Measurements from ENCODE around the gene ADO. TPM values are rescaled to one million over a fixed set of nuclear protein-coding genes. Genes with fewer than 3 reads are reported as not detected.

ADO gene
- total and polyA plus RNA-seq, 10 of the 15 experiments (the other 5 are each of a cell fraction or from before 2014, with no cell fraction given) = 4.3 to 44.6 (median 18.7) TPM

GRCh38 chr10:62779487-62780248 lies 24.9 kb upstream of the ADO start (continued):
- peak; percentile 51 for TF ChIP-seq CUX1 (IDR thresholded peaks at IDR 0.05; ENCODE audit: insufficient replicate concordance, low read depth, low read length)
- TF ChIP-seq PAX8 (IDR thresholded peaks at IDR 0.05) = no peak
- no peak for TF ChIP-seq SIX5 (IDR thresholded peaks at IDR 0.05; ENCODE audit: low read depth, low read length, severe bottlenecking)
- peak; percentile 35; the same call in 1 of the 2 replicates for TF ChIP-seq CHD2 (IDR thresholded peaks at IDR 0.05; ENCODE audit: borderline replicate concordance, low read depth, low read length)
- peak; percentile 41; the same call in 1 of the 2 replicates for TF ChIP-seq BMI1 (IDR thresholded peaks at IDR 0.05; ENCODE audit: borderline replicate concordance)
- TF ChIP-seq SKIL (IDR thresholded peaks at IDR 0.05; ENCODE audit: low read depth, poor library complexity, severe bottlenecking) = peak; percentile 94
- TF ChIP-seq NFIC (IDR thresholded peaks at IDR 0.05; ENCODE audit: low read depth, low read length) = peak; percentile 95
- TF ChIP-seq MEF2B (IDR thresholded peaks at IDR 0.05; ENCODE audit: partially characterized antibody, poor library complexity, severe bottlenecking) = peak; percentile 91
- 0 out of 2 replicates have a peak, but pooled peaks have one; percentile 58 for TF ChIP-seq STAT3 (IDR thresholded peaks at IDR 0.05; ENCODE audit: low read depth, low read length)
- TF ChIP-seq POLR2A (IDR thresholded peaks at IDR 0.05; ENCODE audit: low read depth, low read length) = no peak
- TF ChIP-seq RAD51 (IDR thresholded peaks at IDR 0.05) = peak; percentile 35; the same call in 1 of the 2 replicates
- TF ChIP-seq RCOR1 (conservative IDR thresholded peaks at IDR 0.05; ENCODE audit: low read depth, low read length) = peak; percentile 87; the same call in 1 of the 2 replicates
- TF ChIP-seq TCF12 (IDR thresholded peaks at IDR 0.05; ENCODE audit: low read depth, low read length) = no peak
- peak in 1 of 2 experiments; percentile 28; a peak in 1 of 4 replicates for TF ChIP-seq CEBPB (IDR thresholded peaks at IDR 0.05; ENCODE audit: borderline replicate concordance in 1 of 2, low read depth in 2 of 2, low read length in 2 of 2)
- no peak for TF ChIP-seq IRF5 (IDR thresholded peaks at IDR 0.05; ENCODE audit: borderline replicate concordance)
- TF ChIP-seq SMAD1 (IDR thresholded peaks at IDR 0.05; ENCODE audit: low read depth, partially characterized antibody) = peak; percentile 96
- no peak for TF ChIP-seq EGR1 (IDR thresholded peaks at IDR 0.05; ENCODE audit: borderline replicate concordance in 1 of 2, low read depth in 2 of 2, low read length in 2 of 2)
- TF ChIP-seq RB1 (IDR thresholded peaks at IDR 0.05; ENCODE audit: borderline replicate concordance) = no peak
- TF ChIP-seq WRNIP1 (IDR thresholded peaks at IDR 0.05; ENCODE audit: borderline replicate concordance, low read depth, low read length) = no peak
- 0 out of 2 replicates have a peak, but pooled peaks have one; percentile 37 for TF ChIP-seq GABPA (IDR thresholded peaks at IDR 0.05; ENCODE audit: low read depth)
- TF ChIP-seq SMARCA5 (IDR thresholded peaks at IDR 0.05) = peak; percentile 71; the same call in 1 of the 2 replicates
- TF ChIP-seq MTA3 (IDR thresholded peaks at IDR 0.05; ENCODE audit: borderline replicate concordance, low read length) = peak; percentile 45; the same call in 1 of the 2 replicates
